ENCODE data around the gene AKAP9. TPM values are rescaled to one million over a fixed set of nuclear protein-coding genes. Genes with fewer than 3 reads are reported as not detected.

Gene AKAP9
- total and polyA plus RNA-seq, 9 of the 15 experiments (the other 6 are each of a cell fraction or from before 2014, with no cell fraction given): 25.5 to 80.9 (median 46.3) TPM

GRCh38 chr7:91940572-91941341 is at the start of gene AKAP9 (continued):
- peak; percentile 41; the same call in 1 of the 2 replicates for TF ChIP-seq ARID1B (IDR thresholded peaks at IDR 0.05)
- no peak for TF ChIP-seq ZNF212 (CRISPR knock-in tag; IDR thresholded peaks at IDR 0.05)
- no peak for TF ChIP-seq SMARCE1 (IDR thresholded peaks at IDR 0.05)
- no peak for TF ChIP-seq ZNF253 (CRISPR knock-in tag; conservative IDR thresholded peaks at IDR 0.05)
- TF ChIP-seq, protein P1, sequence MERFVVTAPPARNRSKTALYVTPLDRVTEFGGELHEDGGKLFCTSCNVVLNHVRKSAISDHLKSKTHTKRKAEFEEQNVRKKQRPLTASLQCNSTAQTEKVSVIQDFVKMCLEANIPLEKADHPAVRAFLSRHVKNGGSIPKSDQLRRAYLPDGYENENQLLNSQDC (CRISPR knock-in tag; IDR thresholded peaks at IDR 0.05): no peak; the same call in 1 of the 2 replicates
- TF ChIP-seq MCM5 (IDR thresholded peaks at IDR 0.05; ENCODE audit: low read depth): no peak
- no peak for TF ChIP-seq MYBL2 (IDR thresholded peaks at IDR 0.05; ENCODE audit: low read depth)
- TF ChIP-seq MYBL2 (CRISPR knock-in tag; IDR thresholded peaks at IDR 0.05; ENCODE audit: borderline replicate concordance): no peak
- no peak for TF ChIP-seq ZSCAN29 (IDR thresholded peaks at IDR 0.05)
- peak; percentile 93 for TF ChIP-seq SUPT5H (IDR thresholded peaks at IDR 0.05)
- no peak for TF ChIP-seq NFIX (CRISPR knock-in tag; IDR thresholded peaks at IDR 0.05; ENCODE audit: low read depth)
- no peak for TF ChIP-seq ZNF655 (CRISPR knock-in tag; IDR thresholded peaks at IDR 0.05)
- no peak for TF ChIP-seq TCF7L2 (IDR thresholded peaks at IDR 0.05; ENCODE audit: low read depth, low read length)
- TF ChIP-seq ZC3H8 (IDR thresholded peaks at IDR 0.05): peak; percentile 5; the same call in 1 of the 2 replicates
- TF ChIP-seq, protein P2, sequence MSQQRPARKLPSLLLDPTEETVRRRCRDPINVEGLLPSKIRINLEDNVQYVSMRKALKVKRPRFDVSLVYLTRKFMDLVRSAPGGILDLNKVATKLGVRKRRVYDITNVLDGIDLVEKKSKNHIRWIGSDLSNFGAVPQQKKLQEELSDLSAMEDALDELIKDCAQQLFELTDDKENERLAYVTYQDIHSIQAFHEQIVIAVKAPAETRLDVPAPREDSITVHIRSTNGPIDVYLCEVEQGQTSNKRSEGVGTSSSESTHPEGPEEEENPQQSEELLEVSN (IDR thresholded peaks at IDR 0.05; ENCODE audit: borderline replicate concordance in 1 of 2, extremely low read depth in 1 of 2, insufficient read depth in 1 of 2, insufficient read length in 1 of 2, low read depth in 1 of 2, low read length in 1 of 2, poor library complexity in 1 of 2, severe bottlenecking in 1 of 2): peak; percentile 73 to 85
- TF ChIP-seq MYNN (IDR thresholded peaks at IDR 0.05): peak; percentile 79
- no peak for TF ChIP-seq MYNN (CRISPR knock-in tag; IDR thresholded peaks at IDR 0.05)
- peak; percentile 79 for TF ChIP-seq RB1 (IDR thresholded peaks at IDR 0.05; ENCODE audit: low read depth)
- no peak for TF ChIP-seq HNRNPK (IDR thresholded peaks at IDR 0.05; ENCODE audit: low read depth, low read length, poor library complexity, severe bottlenecking)
- TF ChIP-seq ZNF3 (CRISPR knock-in tag; IDR thresholded peaks at IDR 0.05): no peak
- peak; percentile 53; the same call in 1 of the 2 replicates for TF ChIP-seq KLF6 (CRISPR knock-in tag; IDR thresholded peaks at IDR 0.05; ENCODE audit: borderline replicate concordance)
- no peak for TF ChIP-seq ZNF707 (CRISPR knock-in tag; conservative IDR thresholded peaks at IDR 0.05)
- TF ChIP-seq, protein P3, sequence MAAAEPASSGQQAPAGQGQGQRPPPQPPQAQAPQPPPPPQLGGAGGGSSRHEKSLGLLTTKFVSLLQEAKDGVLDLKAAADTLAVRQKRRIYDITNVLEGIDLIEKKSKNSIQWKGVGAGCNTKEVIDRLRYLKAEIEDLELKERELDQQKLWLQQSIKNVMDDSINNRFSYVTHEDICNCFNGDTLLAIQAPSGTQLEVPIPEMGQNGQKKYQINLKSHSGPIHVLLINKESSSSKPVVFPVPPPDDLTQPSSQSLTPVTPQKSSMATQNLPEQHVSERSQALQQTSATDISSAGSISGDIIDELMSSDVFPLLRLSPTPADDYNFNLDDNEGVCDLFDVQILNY (CRISPR knock-in tag; IDR thresholded peaks at IDR 0.05): no peak
- TF ChIP-seq, protein P4, sequence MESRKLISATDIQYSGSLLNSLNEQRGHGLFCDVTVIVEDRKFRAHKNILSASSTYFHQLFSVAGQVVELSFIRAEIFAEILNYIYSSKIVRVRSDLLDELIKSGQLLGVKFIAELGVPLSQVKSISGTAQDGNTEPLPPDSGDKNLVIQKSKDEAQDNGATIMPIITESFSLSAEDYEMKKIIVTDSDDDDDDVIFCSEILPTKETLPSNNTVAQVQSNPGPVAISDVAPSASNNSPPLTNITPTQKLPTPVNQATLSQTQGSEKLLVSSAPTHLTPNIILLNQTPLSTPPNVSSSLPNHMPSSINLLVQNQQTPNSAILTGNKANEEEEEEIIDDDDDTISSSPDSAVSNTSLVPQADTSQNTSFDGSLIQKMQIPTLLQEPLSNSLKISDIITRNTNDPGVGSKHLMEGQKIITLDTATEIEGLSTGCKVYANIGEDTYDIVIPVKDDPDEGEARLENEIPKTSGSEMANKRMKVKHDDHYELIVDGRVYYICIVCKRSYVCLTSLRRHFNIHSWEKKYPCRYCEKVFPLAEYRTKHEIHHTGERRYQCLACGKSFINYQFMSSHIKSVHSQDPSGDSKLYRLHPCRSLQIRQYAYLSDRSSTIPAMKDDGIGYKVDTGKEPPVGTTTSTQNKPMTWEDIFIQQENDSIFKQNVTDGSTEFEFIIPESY (CRISPR knock-in tag; IDR thresholded peaks at IDR 0.05): no peak
